Liver (tissue), 9 donors: Measurements from ENCODE around the gene SHOC2. TPM values are rescaled to one million over a fixed set of nuclear protein-coding genes. Genes with fewer than 3 reads are reported as not detected.

Experiments used
- DNase-seq: peaks from one replicate; pipeline ENCODE4 v3.0.0-alpha.2; 2017; ENCODE audit warnings: low spot score
- H3K27ac ChIP-seq, 2 donors: one replicate each; pipeline ENCODE4 v1.7.0; 2013; ENCODE audit warnings: inconsistent platforms in 2 of 2, low read length in 2 of 2, control low read depth in 1 of 2, low read depth in 1 of 2, mild to moderate bottlenecking in 1 of 2
- H3K27me3 ChIP-seq, 4 donors: one replicate each; pipeline versions ENCODE4 v1.6.1 to v1.7.0; 2013; ENCODE audit warnings: low read length in 3 of 4, inconsistent platforms in 1 of 4, mild to moderate bottlenecking in 1 of 4, moderate library complexity in 1 of 4; ENCODE audit not compliant: control insufficient read depth in 4 of 4, insufficient read depth in 4 of 4
- H3K36me3 ChIP-seq, 4 donors: one replicate each; pipeline versions ENCODE4 v1.6.1 to v1.7.0; 2013; ENCODE audit warnings: low read length in 3 of 4, mild to moderate bottlenecking in 3 of 4, low read depth in 1 of 4, moderate library complexity in 1 of 4; ENCODE audit not compliant: control insufficient read depth in 4 of 4, insufficient read depth in 3 of 4
- H3K4me1 ChIP-seq, 4 donors: one replicate each; pipeline versions ENCODE4 v1.6.1 to v1.7.0; 2013; ENCODE audit warnings: low read length in 3 of 4, mild to moderate bottlenecking in 3 of 4, moderate library complexity in 1 of 4; ENCODE audit not compliant: control insufficient read depth in 4 of 4, insufficient read depth in 4 of 4
- H3K4me3 ChIP-seq, 3 donors: one replicate each; pipeline versions ENCODE4 v1.6.1 to v1.7.0; 2013; ENCODE audit warnings: low read length in 3 of 3, control low read depth in 1 of 3, low read depth in 1 of 3, mild to moderate bottlenecking in 1 of 3
- H3K9ac ChIP-seq, 2 donors: one replicate each; pipeline ENCODE4 v1.7.0; 2013; ENCODE audit warnings: low read length in 2 of 2, mild to moderate bottlenecking in 2 of 2, moderate library complexity in 2 of 2, control low read depth in 1 of 2, low read depth in 1 of 2
- H3K9me3 ChIP-seq, 4 donors: one replicate each; pipeline versions ENCODE4 v1.6.1 to v1.7.0; 2013; ENCODE audit warnings: low read length in 3 of 4; ENCODE audit not compliant: control insufficient read depth in 4 of 4
- FOXA1 ChIP-seq: IDR thresholded peaks from 2 replicates; pipeline ENCODE4 v1.6.1; 2016; ENCODE audit warnings: antibody characterized with exemption
- FOXA2 ChIP-seq: IDR thresholded peaks from 2 replicates; pipeline ENCODE4 v1.6.1; 2016; ENCODE audit warnings: antibody characterized with exemption
- GABPA ChIP-seq, 2 donors: IDR thresholded peaks in 1 of 2; conservative IDR thresholded peaks in 1 of 2; 2 replicates each; pipeline ENCODE4 v1.6.1; 2016; ENCODE audit warnings: antibody characterized with exemption in 2 of 2, mild to moderate bottlenecking in 1 of 2, moderate library complexity in 1 of 2
- HNF4A ChIP-seq, 2 donors: conservative IDR thresholded peaks; 2 replicates each; pipeline ENCODE4 v1.6.1; 2016; ENCODE audit warnings: antibody characterized with exemption in 2 of 2, mild to moderate bottlenecking in 2 of 2
- MAX ChIP-seq: IDR thresholded peaks from 2 replicates; pipeline ENCODE4 v1.6.1; 2016; ENCODE audit warnings: antibody characterized with exemption
- NR2F2 ChIP-seq: IDR thresholded peaks from 2 replicates; pipeline ENCODE4 v1.6.1; 2016; ENCODE audit warnings: antibody characterized with exemption
- RAD21 ChIP-seq, 2 donors: IDR thresholded peaks; 2 replicates each; pipeline ENCODE4 v1.6.1; 2016; ENCODE audit warnings: antibody characterized with exemption in 2 of 2, mild to moderate bottlenecking in 2 of 2
- REST ChIP-seq: IDR thresholded peaks from 2 replicates; pipeline ENCODE4 v1.6.1; 2016; ENCODE audit warnings: antibody characterized with exemption, mild to moderate bottlenecking
- SP1 ChIP-seq: IDR thresholded peaks from 2 replicates; pipeline ENCODE4 v1.6.1; 2018; ENCODE audit warnings: antibody characterized with exemption, mild to moderate bottlenecking
- YY1 ChIP-seq: IDR thresholded peaks from 2 replicates; pipeline ENCODE4 v1.6.1; 2016; ENCODE audit warnings: antibody characterized with exemption, mild to moderate bottlenecking
- ZBTB33 ChIP-seq: IDR thresholded peaks from 2 replicates; pipeline ENCODE4 v1.6.1; 2016; ENCODE audit warnings: antibody characterized with exemption
- WGBS: extraction: QIAGEN DNeasy Blood & Tissue Kit; methylation state at CpG from one replicate; pipeline ENCODE4 v1.1.7; 2013; 5-methylcytosine and 5-hydroxymethylcytosine counted together
- polyA plus RNA-seq, 2 donors: library from polyadenylated mRNA; stranded (reverse) in 1 of 2; unstranded in 1 of 2; fragments of 200-250 nt in 1 of 2; fragments of >200 nt in 1 of 2; fragmentation: Nextera tagmentation in 1 of 2; extraction: Ambion mirVana in 1 of 2; gene quantifications; one replicate each; pipeline versions ENCODE4 v1.2.1 to v1.2.3, GENCODE V29; 2013 to 2015
- total RNA-seq, 2 donors: library from RNA; depleted of rRNA; stranded (reverse); fragments of >200 nt; gene quantifications; one replicate each; pipeline ENCODE4 v1.2.3, GENCODE V29; 2014
- TF ChIP-seq, protein P1 (sequence below): fragments of 150-350 bp; IDR thresholded peaks from 2 replicates; pipeline ENCODE4 v1.5.1; 2017; ENCODE audit warnings: improper control_type of control experiment, low read depth, low read length; ENCODE audit not compliant: missing input control
- donor health status: healthy.
- donor health status: healthy.
- donor health status: healthy.
- donor health status: healthy.
- donor health status: healthy.

SHOC2 gene
- total and polyA plus RNA-seq, 4 donors = 7.8 to 33.7 (median 17.9) TPM

- TF ChIP-seq HNF4A (conservative IDR thresholded peaks at IDR 0.05) (peak; percentile 28 to 44), REST (no peak), GABPA (IDR thresholded peaks at IDR 0.05 in 1 of 2, conservative IDR thresholded peaks at IDR 0.05 in 1 of 2) (no peak), YY1 (no peak)
- Histone ChIP-seq H3K27me3 (no peaks in the 10 kb centered on the region), H3K9me3 (no peaks in the 10 kb centered on the region), H3K4me3 (peak overlapping the region in 1 of 3 donors; percentile 23), H3K4me1 (peaks cover 0 to 44% (median 29%) of the 10 kb centered on the region in 4 donors), H3K27ac (peak overlapping the region; percentile 28 to 68), H3K9ac (peak overlapping the region in 1 of 2 donors; percentile 47), H3K36me3 (no peaks in the 10 kb centered on the region)
- 28% methylated on average over 4 of the region's 4 CpGs for WGBS
- no peak for DNase-seq
Observed at GRCh38 chr10:110959379-110960332, 40.3 kb downstream of the SHOC2 start.

GRCh38 chr10:110960333-110960712, 40.9 kb downstream of the SHOC2 start:
- no peak overlapping the region for H3K4me3 ChIP-seq
- no peak for DNase-seq
- no peaks in the 10 kb centered on the region for H3K36me3 ChIP-seq
- H3K27ac ChIP-seq = no peak overlapping the region
- H3K9ac ChIP-seq = no peak overlapping the region
- 96% methylated on average over 1 of the region's 1 CpG for WGBS
- H3K4me1 ChIP-seq = peaks cover 0 to 44% (median 29%) of the 10 kb centered on the region in 4 donors
- no peak for TF ChIP-seq HNF4A (conservative IDR thresholded peaks at IDR 0.05)
- TF ChIP-seq FOXA1 = no peak
- no peak for TF ChIP-seq MAX
- TF ChIP-seq SP1 = no peak
- TF ChIP-seq FOXA2 = no peak
- TF ChIP-seq NR2F2 = no peak
- no peaks in the 10 kb centered on the region for H3K9me3 ChIP-seq
- no peaks in the 10 kb centered on the region for H3K27me3 ChIP-seq

- H3K9me3 ChIP-seq = no peaks in the 10 kb centered on the region
- H3K4me1 ChIP-seq = peaks cover 1 to 48% (median 31%) of the 10 kb centered on the region in 4 donors
- TF ChIP-seq, protein P1, sequence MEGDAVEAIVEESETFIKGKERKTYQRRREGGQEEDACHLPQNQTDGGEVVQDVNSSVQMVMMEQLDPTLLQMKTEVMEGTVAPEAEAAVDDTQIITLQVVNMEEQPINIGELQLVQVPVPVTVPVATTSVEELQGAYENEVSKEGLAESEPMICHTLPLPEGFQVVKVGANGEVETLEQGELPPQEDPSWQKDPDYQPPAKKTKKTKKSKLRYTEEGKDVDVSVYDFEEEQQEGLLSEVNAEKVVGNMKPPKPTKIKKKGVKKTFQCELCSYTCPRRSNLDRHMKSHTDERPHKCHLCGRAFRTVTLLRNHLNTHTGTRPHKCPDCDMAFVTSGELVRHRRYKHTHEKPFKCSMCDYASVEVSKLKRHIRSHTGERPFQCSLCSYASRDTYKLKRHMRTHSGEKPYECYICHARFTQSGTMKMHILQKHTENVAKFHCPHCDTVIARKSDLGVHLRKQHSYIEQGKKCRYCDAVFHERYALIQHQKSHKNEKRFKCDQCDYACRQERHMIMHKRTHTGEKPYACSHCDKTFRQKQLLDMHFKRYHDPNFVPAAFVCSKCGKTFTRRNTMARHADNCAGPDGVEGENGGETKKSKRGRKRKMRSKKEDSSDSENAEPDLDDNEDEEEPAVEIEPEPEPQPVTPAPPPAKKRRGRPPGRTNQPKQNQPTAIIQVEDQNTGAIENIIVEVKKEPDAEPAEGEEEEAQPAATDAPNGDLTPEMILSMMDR = no peak
- TF ChIP-seq RAD21 (IDR thresholded peaks at IDR 0.05) (no peak), HNF4A (conservative IDR thresholded peaks at IDR 0.05) (no peak), REST (no peak), MAX (no peak), FOXA1 (no peak), ZBTB33 (no peak)
- no peak for DNase-seq
- H3K4me3 ChIP-seq = no peak overlapping the region
- no peak overlapping the region for H3K9ac ChIP-seq
- H3K36me3 ChIP-seq = no peaks in the 10 kb centered on the region
- 55% methylated on average over 2 of the region's 2 CpGs for WGBS
- no peaks in the 10 kb centered on the region for H3K27me3 ChIP-seq
- peak overlapping the region in 1 of 2 donors; percentile 12 for H3K27ac ChIP-seq
Observed at GRCh38 chr10:110962443-110962842, 43.0 kb downstream of the SHOC2 start.
